GM19193 (cell line): ENCODE measurements around the gene PEX10.

Experiments
- POLR2A ChIP-seq: IDR thresholded peaks from 4 replicates; pipeline ENCODE4 v1.6.1; 2011; ENCODE audit not compliant: insufficient read depth, insufficient read length; ENCODE audit errors: extremely low read depth

PEX10 gene

GRCh38 chr1:2446394-2446793 lies 34.0 kb upstream of the PEX10 start:
- no peak for TF ChIP-seq POLR2A

GRCh38 chr1:2445823-2446215 lies 33.5 kb upstream of the PEX10 start:
- TF ChIP-seq POLR2A, result no peak

- TF ChIP-seq POLR2A, result no peak
Observed at GRCh38 chr1:2445162-2445822, 32.9 kb upstream of the PEX10 start.

GRCh38 chr1:2444138-2444591 lies 31.8 kb upstream of the PEX10 start:
- no peak for TF ChIP-seq POLR2A

- no peak for TF ChIP-seq POLR2A
Observed at GRCh38 chr1:2443277-2444137, 31.1 kb upstream of the PEX10 start.

GRCh38 chr1:2442661-2443060 lies 30.3 kb upstream of the PEX10 start:
- TF ChIP-seq POLR2A, result no peak

GRCh38 chr1:2441746-2442145 lies 29.4 kb upstream of the PEX10 start:
- no peak for TF ChIP-seq POLR2A

GRCh38 chr1:2439369-2439768 lies 27.0 kb upstream of the PEX10 start:
- no peak for TF ChIP-seq POLR2A

- TF ChIP-seq POLR2A, result no peak
Observed at GRCh38 chr1:2438641-2439040, 26.3 kb upstream of the PEX10 start.

- TF ChIP-seq POLR2A, result no peak
Observed at GRCh38 chr1:2438038-2438437, 25.7 kb upstream of the PEX10 start.

- no peak for TF ChIP-seq POLR2A
Observed at GRCh38 chr1:2437617-2438016, 25.3 kb upstream of the PEX10 start.

- no peak for TF ChIP-seq POLR2A
Observed at GRCh38 chr1:2436876-2437275, 24.5 kb upstream of the PEX10 start.

GRCh38 chr1:2435746-2436355 lies 23.5 kb upstream of the PEX10 start:
- no peak for TF ChIP-seq POLR2A

- TF ChIP-seq POLR2A, result no peak
Observed at GRCh38 chr1:2435091-2435490, 22.7 kb upstream of the PEX10 start.

- TF ChIP-seq POLR2A, result no peak
Observed at GRCh38 chr1:2433936-2434655, 21.7 kb upstream of the PEX10 start.
